ENCODE measurements around the gene MVP. TPM values are rescaled to one million over a fixed set of nuclear protein-coding genes. Genes with fewer than 3 reads are reported as not detected.

The MVP gene
- total RNA-seq, 1 experiment from 2014 or later = 75.1 TPM

DNA sequence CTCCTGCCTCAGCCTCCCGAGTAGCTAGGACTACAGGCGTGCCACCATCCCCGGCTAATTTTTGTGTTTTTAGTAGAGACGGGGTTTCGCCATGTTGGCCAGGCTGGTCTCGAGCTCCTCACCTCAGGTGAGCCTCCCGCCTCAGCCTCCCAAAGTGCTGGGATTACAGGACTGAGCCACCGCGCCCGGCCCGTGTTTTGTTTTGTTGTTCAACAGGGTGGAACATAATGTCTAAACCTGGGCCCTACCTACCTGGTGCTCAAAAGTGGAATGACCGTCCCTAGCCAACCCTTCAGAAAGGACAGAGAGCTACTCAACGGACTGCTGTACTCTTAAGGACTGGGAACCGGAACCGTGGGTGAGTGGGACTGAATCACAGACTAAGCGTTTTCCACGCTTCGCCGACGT lies 30.5 kb upstream of the MVP start:
- peak overlapping the region; percentile 90 to 99 for H3K4me3 ChIP-seq (replicated peaks in 1 of 2; ENCODE audit: low read depth in 1 of 2, low read length in 2 of 2)
- TF ChIP-seq FOSL1 (IDR thresholded peaks at IDR 0.05; ENCODE audit: low read depth) (no peak), POLR2A (IDR thresholded peaks at IDR 0.05; ENCODE audit: borderline replicate concordance, extremely low read depth, insufficient read depth, insufficient read length) (no peak), EZH2phosphoT487 (IDR thresholded peaks at IDR 0.05; ENCODE audit: borderline replicate concordance) (no peak), RAD21 (IDR thresholded peaks at IDR 0.05; ENCODE audit: low read depth) (no peak), EGR1 (IDR thresholded peaks at IDR 0.05; ENCODE audit: low read depth) (no peak), CEBPB (IDR thresholded peaks at IDR 0.05; ENCODE audit: low read depth) (no peak), SIN3A (IDR thresholded peaks at IDR 0.05; ENCODE audit: low read depth) (no peak), YY1 (IDR thresholded peaks at IDR 0.05; ENCODE audit: extremely low read depth, insufficient replicate concordance, low read depth, low read length) (no peak), ZFX (IDR thresholded peaks at IDR 0.05) (no peak), EZH2 (IDR thresholded peaks at IDR 0.05) (no peak), SP1 (IDR thresholded peaks at IDR 0.05; ENCODE audit: low read depth) (no peak), SRF (IDR thresholded peaks at IDR 0.05; ENCODE audit: low read depth) (no peak), TCF7L2 (IDR thresholded peaks at IDR 0.05; ENCODE audit: borderline replicate concordance, extremely low read depth, insufficient read depth, insufficient read length) (no peak)
- TF ChIP-seq, protein P1, sequence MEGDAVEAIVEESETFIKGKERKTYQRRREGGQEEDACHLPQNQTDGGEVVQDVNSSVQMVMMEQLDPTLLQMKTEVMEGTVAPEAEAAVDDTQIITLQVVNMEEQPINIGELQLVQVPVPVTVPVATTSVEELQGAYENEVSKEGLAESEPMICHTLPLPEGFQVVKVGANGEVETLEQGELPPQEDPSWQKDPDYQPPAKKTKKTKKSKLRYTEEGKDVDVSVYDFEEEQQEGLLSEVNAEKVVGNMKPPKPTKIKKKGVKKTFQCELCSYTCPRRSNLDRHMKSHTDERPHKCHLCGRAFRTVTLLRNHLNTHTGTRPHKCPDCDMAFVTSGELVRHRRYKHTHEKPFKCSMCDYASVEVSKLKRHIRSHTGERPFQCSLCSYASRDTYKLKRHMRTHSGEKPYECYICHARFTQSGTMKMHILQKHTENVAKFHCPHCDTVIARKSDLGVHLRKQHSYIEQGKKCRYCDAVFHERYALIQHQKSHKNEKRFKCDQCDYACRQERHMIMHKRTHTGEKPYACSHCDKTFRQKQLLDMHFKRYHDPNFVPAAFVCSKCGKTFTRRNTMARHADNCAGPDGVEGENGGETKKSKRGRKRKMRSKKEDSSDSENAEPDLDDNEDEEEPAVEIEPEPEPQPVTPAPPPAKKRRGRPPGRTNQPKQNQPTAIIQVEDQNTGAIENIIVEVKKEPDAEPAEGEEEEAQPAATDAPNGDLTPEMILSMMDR (IDR thresholded peaks at IDR 0.05 in 2 of 3, conservative IDR thresholded peaks at IDR 0.05 in 1 of 3; ENCODE audit: borderline replicate concordance in 1 of 3, insufficient read depth in 1 of 3, low read depth in 2 of 3, low read length in 2 of 3) = no peak
- TF ChIP-seq, protein P2, sequence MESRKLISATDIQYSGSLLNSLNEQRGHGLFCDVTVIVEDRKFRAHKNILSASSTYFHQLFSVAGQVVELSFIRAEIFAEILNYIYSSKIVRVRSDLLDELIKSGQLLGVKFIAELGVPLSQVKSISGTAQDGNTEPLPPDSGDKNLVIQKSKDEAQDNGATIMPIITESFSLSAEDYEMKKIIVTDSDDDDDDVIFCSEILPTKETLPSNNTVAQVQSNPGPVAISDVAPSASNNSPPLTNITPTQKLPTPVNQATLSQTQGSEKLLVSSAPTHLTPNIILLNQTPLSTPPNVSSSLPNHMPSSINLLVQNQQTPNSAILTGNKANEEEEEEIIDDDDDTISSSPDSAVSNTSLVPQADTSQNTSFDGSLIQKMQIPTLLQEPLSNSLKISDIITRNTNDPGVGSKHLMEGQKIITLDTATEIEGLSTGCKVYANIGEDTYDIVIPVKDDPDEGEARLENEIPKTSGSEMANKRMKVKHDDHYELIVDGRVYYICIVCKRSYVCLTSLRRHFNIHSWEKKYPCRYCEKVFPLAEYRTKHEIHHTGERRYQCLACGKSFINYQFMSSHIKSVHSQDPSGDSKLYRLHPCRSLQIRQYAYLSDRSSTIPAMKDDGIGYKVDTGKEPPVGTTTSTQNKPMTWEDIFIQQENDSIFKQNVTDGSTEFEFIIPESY (IDR thresholded peaks at IDR 0.05; ENCODE audit: extremely low read depth, insufficient replicate concordance, low read length) = no peak
- TF ChIP-seq, protein P3, sequence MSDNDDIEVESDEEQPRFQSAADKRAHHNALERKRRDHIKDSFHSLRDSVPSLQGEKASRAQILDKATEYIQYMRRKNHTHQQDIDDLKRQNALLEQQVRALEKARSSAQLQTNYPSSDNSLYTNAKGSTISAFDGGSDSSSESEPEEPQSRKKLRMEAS (IDR thresholded peaks at IDR 0.05) = no peak
- TF ChIP-seq, protein P4, sequence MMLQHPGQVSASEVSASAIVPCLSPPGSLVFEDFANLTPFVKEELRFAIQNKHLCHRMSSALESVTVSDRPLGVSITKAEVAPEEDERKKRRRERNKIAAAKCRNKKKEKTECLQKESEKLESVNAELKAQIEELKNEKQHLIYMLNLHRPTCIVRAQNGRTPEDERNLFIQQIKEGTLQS (IDR thresholded peaks at IDR 0.05) = no peak
- peaks cover 42% of the 10 kb centered on the region for H3K79me2 ChIP-seq (ENCODE audit: insufficient read depth, low read length)
- peaks cover 0 to 8% of the 10 kb centered on the region in 2 experiments; a peak in 1 of 4 replicates for H3K36me3 ChIP-seq (ENCODE audit: control insufficient read depth in 1 of 2, insufficient read depth in 2 of 2, low read length in 2 of 2)
- ATAC-seq = peak; percentile 39
- H3K4me1 ChIP-seq (ENCODE audit: control insufficient read depth in 1 of 2, insufficient read depth in 2 of 2, low read length in 2 of 2) = peaks cover 13 to 21% of the 10 kb centered on the region in 2 experiments
- no peak overlapping the region for H2AFZ ChIP-seq (ENCODE audit: low read depth, low read length, poor library complexity, severe bottlenecking)
- ChIA-PET RAD21 (ENCODE audit: low non-redundant PET in 1 of 2, low total read pairs in 2 of 2, uncharacterized antibody in 2 of 2, unreplicated experiment in 2 of 2) (interaction anchor here (1.3 to 1.6 kb wide), 2 partner anchors 14 to 89 kb away, joined by 3 read pairs; no protein-coding TSS in a partner anchor), POLR2A (interaction anchor here (0.6 to 2.1 kb wide), 10 partner anchors 9 to 28 kb away, joined by 3 to 10 read pairs (median 4); partner anchors contain the start of gene PAGR1), CTCF (interaction anchor here (0.5 to 1.6 kb wide), 10 partner anchors 10 to 89 kb away, joined by 3 to 14 read pairs (median 4); no protein-coding TSS in a partner anchor)
- H3K27ac ChIP-seq (ENCODE audit: low read depth, low read length) = peak overlapping the region; percentile 80
- H3K9me2 ChIP-seq (ENCODE audit: insufficient read depth) = no peaks in the 10 kb centered on the region
- H3K9me3 ChIP-seq (ENCODE audit: control insufficient read depth in 1 of 2, insufficient read depth in 1 of 2, low read depth in 1 of 2, low read length in 2 of 2) = no peaks in the 10 kb centered on the region
- no peaks in the 10 kb centered on the region for H3K27me3 ChIP-seq (ENCODE audit: insufficient read depth, low read length)
- H3K4me2 ChIP-seq (ENCODE audit: low read length) = peak overlapping the region; percentile 91
- H4K20me1 ChIP-seq (ENCODE audit: insufficient read depth) = no peaks in the 10 kb centered on the region
- BruUV-seq (replicated peaks) = no TSS peak
- DNase-seq (ENCODE audit: low read depth, low spot score) = no peak
- intact Hi-C loops (cut with micrococcal nuclease) = loop anchor here (2.0 kb wide), 1 partner anchor 15 kb away; no protein-coding TSS in a partner anchor
- peak overlapping the region; percentile 99 for H3K9ac ChIP-seq (ENCODE audit: low read length)

Measured in HCT116 (cell line).